NCI-H2227 (cell line): ENCODE measurements around the gene CNTFR.

Experiments used
- DNase-seq: peaks from one replicate; lab custom pipeline; 2025; ENCODE audit not compliant: unreplicated experiment; lab: John Stamatoyannopoulos, UW

Gene CNTFR

DNA sequence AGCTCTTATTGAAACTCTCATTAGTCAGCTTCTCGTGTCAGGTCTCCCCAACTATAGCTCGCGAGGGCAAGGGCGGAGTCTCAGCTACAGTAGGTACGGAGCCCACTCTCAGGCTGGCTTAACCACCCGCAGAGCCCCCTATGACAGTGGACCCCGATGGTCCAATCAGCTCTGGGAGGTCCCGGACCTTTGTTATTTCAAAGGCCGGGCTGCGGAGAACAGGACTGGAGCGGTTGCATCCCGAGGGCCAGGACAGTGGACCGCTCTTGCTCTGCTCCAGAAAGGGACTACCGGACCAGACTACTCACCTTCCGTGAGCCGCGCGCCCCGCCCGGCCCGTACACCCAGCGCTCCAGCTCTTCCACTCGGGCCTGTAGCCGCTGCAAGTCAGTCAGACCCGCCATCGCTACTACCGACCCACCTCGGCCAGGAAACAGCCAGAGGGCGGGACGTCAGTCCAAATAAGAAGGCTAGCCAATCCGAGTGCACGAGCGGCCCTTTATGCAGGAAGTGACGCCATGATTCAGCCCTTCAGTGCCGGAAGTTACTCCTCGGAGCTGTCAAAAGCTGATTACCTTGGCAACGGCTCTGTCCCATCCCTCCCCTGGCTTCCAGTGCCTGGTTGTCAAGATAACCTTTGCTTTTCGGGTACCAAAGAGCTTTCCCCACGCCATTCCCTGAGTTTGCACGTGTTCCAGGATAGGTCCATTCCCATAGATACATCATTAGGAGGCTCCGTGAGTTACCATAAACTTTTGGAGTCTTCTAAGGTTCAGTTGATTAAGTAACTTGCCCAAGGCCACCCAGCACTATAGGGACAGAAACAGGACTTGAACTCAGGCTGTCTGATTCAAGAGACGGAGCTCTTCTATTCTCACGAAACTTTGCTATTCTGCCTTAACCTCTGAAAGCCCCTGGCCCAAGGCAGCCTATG lies 30.8 kb upstream of the CNTFR start, which contains the start of gene DCTN3:
Gene DCTN3 (minus strand): TSS at position 435 of the 934 bp plus-strand sequence. CDS start 31 bp downstream, at position 404.
- DNase-seq: peak; percentile 92

DNA sequence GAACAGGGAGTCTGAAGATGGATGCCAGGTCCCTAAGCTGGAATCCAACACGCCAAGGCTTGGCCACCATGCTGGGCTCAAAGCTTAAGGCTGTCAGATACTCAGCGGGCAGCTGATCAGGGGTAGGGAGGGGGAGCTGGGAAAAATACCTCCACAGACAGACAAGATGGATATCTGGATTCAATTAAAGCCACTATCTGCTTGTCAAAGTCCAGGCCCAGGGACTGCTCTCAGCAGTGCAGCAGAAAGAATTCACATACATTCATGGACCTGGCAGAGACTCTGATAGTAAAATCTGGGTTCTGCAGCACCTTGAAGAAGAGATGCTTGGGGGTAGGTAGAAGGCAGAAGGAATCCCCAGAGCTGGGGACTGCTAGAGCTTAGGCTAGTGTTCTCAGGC lies 25.6 kb upstream of the CNTFR start:
- no peak for DNase-seq

DNA sequence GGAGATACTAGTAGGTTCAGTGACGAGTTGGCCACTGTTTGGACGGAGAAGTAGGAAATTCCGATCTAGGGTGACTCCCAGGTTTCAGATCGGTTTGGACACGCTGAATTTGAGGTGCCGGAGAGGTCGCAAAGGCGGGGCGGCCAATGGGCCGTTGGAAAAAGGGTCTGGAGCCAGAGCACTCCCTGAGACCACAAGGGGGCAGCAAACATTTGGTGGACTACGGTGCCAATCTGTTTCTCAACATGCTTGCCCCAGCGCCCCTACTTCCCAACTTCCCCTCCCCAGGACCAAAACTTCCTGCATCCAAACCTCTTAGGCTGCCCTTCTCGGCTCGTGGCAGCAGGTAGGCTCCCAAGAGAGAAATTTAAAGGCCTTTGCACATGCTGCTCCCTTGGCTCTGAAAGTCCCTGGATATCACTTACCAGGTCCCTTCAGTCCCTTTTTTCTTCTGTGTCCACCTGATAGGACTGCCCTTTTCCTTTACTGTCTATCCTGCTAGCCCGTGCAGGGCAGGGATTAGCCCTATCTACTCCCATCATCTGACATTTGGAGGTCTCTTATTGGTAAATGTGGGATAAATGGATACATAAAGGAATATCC lies 23.4 kb upstream of the CNTFR start:
- peak; percentile 82 for DNase-seq

DNA sequence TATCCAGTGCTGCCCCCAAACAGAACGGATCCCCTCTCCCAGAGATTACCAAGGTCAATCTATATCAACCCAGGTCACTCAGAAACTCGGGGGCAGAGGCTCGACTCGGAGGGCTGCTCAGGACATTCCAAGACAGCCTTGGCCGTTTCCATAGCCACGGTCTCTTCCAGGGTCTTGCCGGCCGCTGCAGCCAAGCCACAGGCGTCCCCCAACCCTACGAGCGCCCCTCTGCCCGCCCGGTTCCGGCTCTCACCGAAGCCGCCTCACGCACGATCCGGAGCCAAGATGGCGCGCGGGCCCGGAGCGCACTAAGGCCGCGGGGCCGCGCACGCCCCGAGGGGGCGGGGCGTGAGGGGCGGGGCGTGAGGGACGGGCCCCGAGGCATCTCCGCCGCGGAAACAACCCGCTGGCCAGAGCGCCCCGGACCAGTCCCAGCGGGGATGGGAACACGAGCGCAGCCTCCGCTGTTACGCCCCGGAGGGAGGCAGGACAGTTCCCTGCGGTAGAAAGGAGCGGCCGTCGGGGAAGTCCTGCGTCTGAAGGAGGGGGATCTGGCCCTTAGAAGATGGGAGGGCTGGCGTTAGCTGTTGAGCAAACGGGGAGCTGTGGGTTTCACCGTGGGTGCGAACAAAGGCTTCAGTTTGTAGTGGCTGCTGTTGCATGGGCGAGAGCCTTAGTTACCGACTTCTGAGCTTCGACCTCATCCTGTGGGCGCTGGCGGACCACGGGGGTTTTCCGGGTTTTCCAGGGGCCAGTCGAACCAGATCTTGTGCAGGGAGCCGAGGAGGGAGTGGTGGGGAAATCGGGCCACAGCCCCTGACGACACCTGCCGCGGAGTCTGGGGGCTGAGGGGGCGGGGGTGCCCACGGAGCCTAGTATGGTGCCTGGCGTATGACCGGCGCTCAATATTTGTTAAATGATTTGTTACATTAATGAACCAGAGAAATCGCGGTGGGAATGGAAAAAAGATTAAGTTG lies 22.6 kb upstream of the CNTFR start, which contains the start of gene RPP25L:
Gene RPP25L (minus strand): TSS at position 287 of the 977 bp plus-strand sequence. CDS start 801 bp downstream, outside the sequence.
- DNase-seq: peak; percentile 92

DNA sequence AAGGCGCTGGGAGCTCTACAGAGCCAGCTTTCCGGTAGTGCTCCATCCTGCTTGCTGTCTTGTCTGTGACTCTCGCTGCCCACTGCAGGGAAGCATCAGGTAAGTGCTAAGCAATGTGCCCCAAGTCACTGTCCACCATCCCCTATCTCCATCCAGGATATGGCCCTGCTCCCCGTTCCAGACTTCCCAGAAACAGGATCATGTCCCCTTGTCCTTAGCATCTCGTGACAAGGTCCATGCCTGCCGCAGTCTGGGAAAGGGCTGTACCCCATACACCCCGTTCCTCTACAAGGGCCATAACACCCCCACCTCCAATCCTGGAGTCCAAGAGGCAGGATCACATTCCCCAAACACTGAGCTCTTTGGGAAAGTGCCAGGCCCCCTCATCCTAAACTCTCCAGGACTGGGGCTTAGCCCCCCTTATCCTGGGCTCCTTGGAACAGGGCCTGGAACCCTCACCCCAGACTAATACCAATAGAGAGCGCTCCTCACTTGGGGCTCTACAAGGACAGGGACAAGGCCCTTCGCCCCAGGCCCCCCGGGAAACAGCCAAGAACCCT lies 21.8 kb upstream of the CNTFR start:
- DNase-seq: no peak

DNA sequence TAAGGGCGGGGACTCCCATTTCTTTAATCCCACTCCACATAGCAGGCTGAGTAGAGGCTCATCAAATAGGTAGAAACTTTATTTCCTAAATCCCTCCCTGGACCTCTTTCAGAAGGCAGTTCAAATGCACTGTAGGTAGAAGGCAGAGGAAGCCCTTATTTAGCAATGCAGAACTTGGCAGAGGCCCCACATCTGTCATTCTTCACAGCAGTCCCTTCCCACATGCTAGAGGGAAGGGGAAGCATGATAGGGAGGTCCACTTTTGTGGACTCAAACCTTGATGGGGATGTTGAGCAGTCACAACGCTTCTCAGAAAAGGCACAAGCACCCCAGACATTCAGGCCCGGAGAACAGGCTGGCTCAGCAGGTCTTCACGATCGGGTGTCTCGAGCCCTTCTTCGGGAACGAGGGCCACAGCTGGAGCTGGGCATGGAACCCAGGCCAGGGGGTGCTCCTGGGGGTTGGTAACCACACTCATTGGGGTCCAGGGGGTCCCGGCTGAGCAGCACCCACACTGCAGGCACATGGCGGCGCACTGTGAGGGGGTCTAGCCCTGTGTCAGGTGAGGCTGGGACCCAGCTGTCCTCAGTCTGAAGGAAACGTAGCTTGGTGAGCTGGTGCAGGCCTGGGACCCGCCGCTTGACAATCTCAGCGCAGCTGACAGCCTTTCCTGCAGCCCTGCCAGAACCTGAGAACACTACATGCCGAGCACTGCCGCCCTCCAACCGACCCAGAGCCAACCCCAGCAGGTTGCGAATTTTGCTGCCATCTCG lies 21.1 kb upstream of the CNTFR start:
- DNase-seq: no peak

DNA sequence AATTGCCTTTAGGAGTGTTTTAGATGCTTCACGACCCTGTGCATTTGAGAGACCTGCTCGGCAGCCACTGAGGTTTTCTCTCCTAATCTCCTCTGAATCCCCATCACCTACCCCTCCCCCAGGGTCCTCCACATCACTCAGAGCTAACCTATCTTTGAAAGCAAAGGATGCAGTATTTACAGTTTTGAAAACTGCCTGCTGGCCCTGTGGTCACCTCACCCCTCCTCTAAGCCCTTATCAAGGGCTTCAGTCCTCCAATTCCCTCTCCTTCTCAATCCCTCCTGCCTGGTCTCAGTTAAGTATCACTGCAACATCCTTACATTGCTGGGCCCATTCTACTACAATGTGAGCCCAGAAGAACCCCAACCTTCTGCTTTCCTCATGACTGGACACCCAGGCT lies 17.8 kb upstream of the CNTFR start:
- DNase-seq: no peak

DNA sequence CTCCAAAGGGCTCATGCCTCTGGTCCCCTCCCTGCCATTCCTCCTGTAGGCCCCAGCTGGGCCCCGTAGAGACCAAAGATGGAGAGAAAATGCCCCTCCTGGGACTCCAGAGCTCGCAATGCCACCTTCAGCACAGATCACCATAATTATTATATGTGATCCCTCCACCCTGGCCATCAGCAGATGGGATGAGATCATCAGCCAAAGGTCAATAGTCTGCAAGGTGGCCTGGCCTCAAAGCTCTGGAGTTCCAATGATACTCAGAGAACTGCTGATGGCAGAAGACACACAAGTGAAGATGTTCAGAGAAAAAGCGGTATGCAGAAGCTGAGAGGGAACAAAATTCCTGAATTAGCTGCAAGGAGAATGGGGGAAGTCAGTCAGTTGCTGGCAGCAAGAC lies 17.4 kb upstream of the CNTFR start:
- DNase-seq: no peak

DNA sequence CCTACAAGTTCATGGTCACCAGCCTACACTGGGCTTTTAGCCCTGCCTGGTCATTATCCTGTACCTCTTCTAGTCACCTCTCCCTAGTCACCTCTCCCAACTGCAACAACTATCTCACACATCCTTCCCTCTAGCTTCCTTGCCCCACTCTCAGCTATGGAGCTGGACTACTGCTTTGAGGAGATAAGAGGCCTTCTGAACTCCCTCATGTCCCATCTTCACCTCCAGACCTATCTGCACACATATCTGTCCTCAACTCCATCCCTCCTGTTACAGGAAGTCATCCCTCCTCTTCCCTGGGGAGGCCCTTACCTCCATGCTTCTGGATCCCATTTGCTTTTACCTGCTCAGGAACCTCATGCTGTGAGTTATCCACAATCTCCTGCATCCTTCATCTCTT lies 16.7 kb upstream of the CNTFR start:
- DNase-seq: no peak

DNA sequence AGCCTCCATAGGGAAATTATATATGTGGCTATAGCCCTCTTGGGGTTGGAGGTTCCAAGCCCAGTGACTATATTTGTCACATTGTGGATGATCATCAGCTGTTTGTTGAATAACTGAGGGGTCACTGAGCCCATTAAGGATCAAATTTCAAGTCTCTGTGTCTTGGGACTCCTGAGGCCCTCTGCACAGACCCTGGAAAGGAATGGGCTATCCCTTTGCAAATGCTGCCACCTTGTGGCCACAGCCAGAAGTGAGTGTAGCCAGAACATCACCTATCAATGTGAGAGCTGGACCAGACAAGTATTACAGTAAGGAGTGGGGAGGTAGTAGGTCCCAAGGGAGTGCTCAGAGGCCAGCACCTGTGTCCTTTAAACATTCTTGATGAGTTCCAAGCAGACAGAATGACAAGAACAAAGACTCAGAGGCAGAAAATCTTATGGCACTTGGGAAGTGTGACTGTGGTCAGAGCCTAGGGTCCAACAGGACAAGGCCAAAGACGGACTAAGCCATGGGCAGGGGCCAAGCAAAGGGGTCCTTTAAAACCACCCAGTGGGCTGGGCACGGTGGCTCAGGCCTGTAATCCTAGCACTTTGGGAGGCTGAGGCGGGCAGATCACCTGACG lies 14.2 kb upstream of the CNTFR start:
- peak; percentile 87 for DNase-seq

DNA sequence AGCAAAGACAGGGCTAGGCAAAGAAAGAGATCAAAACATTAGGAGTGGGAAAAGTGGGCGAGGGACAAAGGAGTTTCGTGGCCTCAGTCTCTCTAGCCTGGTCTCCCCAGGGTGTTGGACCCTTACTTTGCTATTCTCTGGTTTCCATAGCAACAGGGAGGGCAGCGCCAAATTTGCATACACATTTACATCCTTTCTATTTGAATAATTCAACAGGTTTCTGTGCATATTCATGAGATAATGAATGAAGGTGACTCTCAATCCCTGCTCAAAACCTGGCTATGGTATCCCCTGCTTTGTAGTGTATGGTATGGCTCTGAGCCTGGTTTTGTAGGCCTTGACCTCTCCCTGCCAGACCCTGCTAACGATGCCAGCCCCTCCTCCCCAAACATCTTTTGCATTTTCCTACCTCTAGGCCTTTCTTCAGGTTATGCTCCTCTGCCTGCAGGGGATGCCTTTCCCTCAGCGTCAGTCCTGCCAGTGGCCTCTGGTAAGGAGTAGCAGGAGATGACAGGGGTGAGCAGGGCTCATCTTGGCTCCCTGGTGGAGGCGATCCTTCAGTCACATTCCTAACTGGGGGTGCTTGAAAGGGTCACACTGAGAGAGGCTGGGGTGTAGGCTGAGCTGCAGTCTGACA lies 12.5 kb upstream of the CNTFR start:
- no peak for DNase-seq

DNA sequence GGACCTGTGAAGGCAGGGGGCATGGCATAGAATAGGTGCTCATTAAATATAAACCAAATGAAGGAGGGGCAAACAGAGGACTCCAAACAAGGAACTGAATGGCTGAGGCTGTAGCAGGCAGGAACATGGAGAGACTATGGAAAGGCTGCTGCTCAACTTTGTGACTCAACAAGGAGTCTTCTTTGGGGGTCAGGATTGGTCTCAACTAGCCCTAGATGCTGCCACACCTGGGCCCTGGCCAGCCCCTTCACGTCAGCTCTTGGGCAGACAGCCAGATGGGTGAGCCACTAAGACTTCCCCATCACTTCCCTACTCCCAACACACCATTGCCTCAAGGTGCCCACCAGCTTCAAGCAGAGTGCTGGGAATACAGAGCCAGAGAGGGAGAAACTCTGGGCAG lies 11.4 kb upstream of the CNTFR start:
- no peak for DNase-seq

DNA sequence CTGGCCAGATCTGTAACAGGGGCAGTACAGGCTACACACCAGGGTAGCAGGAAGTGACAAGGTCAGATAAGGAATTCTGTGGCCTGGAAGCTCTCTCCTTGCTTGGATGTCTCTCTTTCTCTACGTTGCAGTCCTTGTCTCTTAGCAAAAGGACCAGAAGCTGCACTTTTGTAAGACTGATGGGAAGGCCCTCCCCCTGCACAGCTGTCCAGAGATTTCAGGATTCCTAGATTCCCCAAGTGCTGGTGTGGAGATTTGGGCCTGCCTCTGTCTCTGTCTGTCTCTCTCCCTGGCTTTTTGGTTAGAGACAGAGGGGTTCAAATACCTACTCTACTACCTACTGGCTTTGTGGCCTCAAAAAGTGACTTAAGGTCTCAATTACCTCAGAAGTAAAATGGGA lies 10.0 kb upstream of the CNTFR start:
- DNase-seq: no peak

DNA sequence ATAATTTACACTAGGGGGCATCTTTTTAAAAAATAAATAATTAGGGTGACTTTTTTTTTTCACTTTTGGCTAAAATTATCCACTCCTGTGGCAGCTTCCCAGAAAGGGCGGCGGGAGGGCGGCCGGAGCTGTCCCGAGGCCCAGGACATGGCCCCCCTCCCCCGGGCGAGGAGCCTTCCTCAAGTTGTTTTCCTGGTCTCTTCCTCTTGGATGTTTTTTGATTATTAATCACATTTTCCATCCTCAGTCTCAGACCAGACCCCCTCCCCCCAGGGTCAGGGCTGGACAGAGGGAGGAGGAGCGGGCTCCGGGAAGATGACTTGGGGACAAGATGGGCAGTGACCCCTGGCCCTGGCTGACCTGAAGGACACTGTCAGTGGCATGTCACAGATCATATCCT lies 4.7 kb upstream of the CNTFR start:
- no peak for DNase-seq

DNA sequence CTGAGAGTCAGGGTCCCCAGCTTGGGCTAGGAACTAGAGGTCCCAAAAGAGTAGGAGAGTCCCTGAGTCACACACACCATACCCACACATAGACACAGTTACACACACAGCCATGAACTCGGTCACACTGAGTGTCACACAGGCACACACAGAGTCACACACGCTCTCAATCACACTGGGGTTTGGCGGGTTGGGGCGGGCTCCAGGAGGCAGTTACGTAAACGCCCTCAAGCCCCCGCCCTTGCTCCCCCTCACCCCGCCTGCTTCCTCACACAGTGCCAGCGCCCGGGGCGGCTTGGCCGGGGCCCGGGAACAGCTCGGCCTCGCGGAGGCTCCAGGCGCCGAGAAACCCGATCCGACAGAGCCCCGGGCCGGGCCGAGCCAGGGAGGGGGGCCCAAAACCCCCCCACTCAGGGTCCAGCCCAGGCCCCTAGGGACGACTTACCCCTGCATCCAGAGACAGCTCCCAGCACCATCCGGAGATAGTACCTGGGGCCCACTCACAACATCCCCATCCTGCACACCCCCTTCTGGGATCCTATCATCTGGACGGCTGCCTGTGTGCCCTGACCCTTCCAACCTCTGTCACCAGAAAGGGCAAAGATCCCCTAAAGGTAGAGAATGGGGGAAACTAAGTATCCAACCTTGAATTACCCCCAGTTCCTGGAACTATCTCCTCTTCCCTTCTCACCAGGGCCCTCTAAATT lies 3.5 kb upstream of the CNTFR start:
- DNase-seq: no peak

DNA sequence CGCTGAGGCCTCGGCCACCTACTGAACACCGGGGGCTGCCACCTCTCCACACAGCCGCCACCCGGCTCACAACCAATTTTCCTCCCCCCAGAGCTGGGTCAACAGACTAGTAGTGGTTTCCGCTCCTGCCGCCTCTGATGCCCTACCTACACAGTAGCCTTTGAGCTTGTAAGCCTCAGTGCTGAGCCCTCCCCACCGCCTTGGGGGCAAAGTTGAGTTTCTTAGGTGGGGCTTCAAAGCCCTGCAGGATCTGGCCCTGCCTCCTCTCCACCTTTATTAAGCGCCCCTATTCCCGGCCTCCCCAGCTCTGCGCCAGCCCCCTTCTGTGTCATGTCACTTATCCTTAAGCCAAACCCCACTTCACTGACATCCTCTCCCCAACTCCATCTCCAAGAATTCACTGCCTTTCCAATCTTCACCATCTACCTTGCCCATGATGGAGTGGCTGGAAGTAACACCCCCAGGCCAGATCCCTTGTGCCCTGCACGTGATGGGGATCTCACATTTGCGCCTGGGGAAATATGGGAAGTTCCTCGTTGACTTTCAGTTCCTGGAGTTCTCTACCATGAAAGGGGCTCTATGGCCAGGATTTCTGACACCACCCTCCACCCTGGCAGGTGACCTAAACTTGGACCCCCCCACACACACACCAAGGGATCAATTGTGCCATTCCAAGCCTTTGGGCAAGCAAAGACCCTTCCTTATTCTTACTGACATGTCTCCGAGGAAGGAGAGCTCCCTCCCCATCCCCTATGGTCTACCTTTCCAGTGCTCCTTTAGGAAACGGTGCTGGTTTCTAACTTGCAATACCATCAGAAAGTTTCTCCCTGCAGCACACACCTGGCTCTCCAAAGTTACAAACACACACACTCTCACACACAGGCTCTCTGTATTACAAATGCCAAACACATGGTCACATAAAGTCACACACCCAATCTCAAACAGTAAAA lies 2.7 kb upstream of the CNTFR start:
- DNase-seq: no peak

DNA sequence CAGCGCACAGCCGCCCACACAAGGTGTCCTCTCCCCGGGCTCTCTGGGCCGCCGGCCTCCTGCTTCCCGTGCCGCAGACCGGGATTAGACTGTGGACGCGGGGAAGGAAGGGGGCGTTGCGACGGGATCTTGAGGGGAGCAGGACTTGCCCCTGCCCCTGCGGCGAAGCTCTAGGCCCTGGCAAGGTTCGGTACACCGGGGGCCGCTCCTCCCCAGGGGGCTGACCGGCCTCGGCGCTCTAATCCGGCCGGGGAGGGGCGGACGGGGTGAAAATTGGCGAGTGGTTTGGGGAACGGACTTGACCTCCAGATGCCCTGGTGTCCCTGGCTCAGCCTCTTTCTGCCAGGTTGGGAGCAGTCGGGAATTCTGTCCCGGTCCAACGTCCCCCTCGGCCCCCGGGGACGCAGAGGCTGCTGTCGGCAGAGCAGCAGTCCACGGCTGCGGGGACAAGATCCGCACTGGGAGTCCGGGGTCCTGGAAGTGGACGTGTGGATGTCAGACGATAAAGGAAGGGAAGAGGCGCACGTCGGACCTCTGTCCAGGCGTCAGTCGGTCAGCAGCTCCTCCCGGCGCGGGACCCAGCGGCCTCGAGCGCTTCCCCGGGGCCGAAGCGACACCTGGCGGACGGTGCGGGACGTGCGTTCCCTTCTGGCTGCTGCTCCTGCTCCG lies 1.9 kb upstream of the CNTFR start:
- peak; percentile 79 for DNase-seq
